Measurements from ENCODE around the gene ARFGAP1.

GRCh38 chr20:63232235-63233060 is 40.2 kb upstream of the ARFGAP1 start:
- no peak for TF ChIP-seq EZH2 (IDR thresholded peaks at IDR 0.05)
- no peak for TF ChIP-seq POLR2AphosphoS5 (IDR thresholded peaks at IDR 0.05; ENCODE audit: borderline replicate concordance, low read depth, low read length)
- TF ChIP-seq FOXP2 (optimal IDR thresholded peaks at IDR 0.05; ENCODE audit: control extremely low read depth, extremely low read length, insufficient read depth) = no peak
